Adipocyte (in vitro differentiated cells): ENCODE measurements around the gene WNT3.

Source experiments
- DNase-seq: peaks from one replicate; pipeline ENCODE4 v3.0.0-alpha.2; 2015; ENCODE audit warnings: low read depth
- H3K27me3 ChIP-seq: replicated peaks from 2 replicates; pipeline ENCODE4 v1.7.0; 2013; ENCODE audit warnings: mild to moderate bottlenecking, low read length, moderate library complexity; ENCODE audit not compliant: control insufficient read depth, insufficient read depth
- H3K36me3 ChIP-seq: 2 replicates; pipeline ENCODE4 v1.7.0; 2013; ENCODE audit warnings: low read length, mild to moderate bottlenecking, moderate library complexity; ENCODE audit not compliant: control insufficient read depth, insufficient read depth, severe bottlenecking
- H3K4me1 ChIP-seq: 2 replicates; pipeline ENCODE4 v1.7.0; 2013; ENCODE audit warnings: mild to moderate bottlenecking, low read length, moderate library complexity; ENCODE audit not compliant: control insufficient read depth, insufficient read depth
- H3K4me3 ChIP-seq: 2 replicates; pipeline ENCODE4 v1.7.0; 2013; ENCODE audit warnings: mild to moderate bottlenecking, low read length, moderate library complexity
- H3K9ac ChIP-seq: 2 replicates; pipeline ENCODE4 v1.7.0; 2013; ENCODE audit warnings: mild to moderate bottlenecking, low read length, moderate library complexity
- H3K9me3 ChIP-seq: 2 replicates; pipeline ENCODE4 v1.7.0; 2013; ENCODE audit warnings: mild to moderate bottlenecking, low read length, moderate library complexity; ENCODE audit not compliant: control insufficient read depth

WNT3 gene

GRCh38 chr17:46777943-46778915 is 40.3 kb downstream of the WNT3 start:
- Histone ChIP-seq H3K9ac (no peak overlapping the region), H3K27me3 (peaks cover 10% of the 10 kb centered on the region), H3K4me3 (no peak overlapping the region), H3K36me3 (no peaks in the 10 kb centered on the region), H3K9me3 (no peaks in the 10 kb centered on the region), H3K4me1 (no peaks in the 10 kb centered on the region)
- no peak for DNase-seq

- no peaks in the 10 kb centered on the region for H3K9me3 ChIP-seq
- no peak overlapping the region for H3K9ac ChIP-seq
- no peak overlapping the region for H3K4me3 ChIP-seq
- H3K4me1 ChIP-seq, result no peaks in the 10 kb centered on the region
- no peaks in the 10 kb centered on the region for H3K36me3 ChIP-seq
- peaks cover 7% of the 10 kb centered on the region for H3K27me3 ChIP-seq
- DNase-seq, result no peak
These were observed 42.0 kb downstream of the WNT3 start for GRCh38 chr17:46776298-46777005.

GRCh38 chr17:46774108-46774737 is 44.3 kb downstream of the WNT3 start:
- Histone ChIP-seq H3K9me3 (no peaks in the 10 kb centered on the region), H3K36me3 (no peaks in the 10 kb centered on the region), H3K9ac (no peak overlapping the region), H3K4me3 (no peak overlapping the region), H3K27me3 (peaks cover 7% of the 10 kb centered on the region), H3K4me1 (peaks cover 6% of the 10 kb centered on the region)
- DNase-seq, result no peak

GRCh38 chr17:46773676-46774075 is 44.8 kb downstream of the WNT3 start:
- H3K9me3 ChIP-seq, result no peaks in the 10 kb centered on the region
- no peak overlapping the region for H3K9ac ChIP-seq
- DNase-seq, result no peak
- H3K27me3 ChIP-seq, result peaks cover 7% of the 10 kb centered on the region
- no peak overlapping the region for H3K4me3 ChIP-seq
- no peaks in the 10 kb centered on the region for H3K36me3 ChIP-seq
- peaks cover 6% of the 10 kb centered on the region for H3K4me1 ChIP-seq

- Histone ChIP-seq H3K9ac (no peak overlapping the region), H3K9me3 (no peaks in the 10 kb centered on the region), H3K36me3 (no peaks in the 10 kb centered on the region), H3K4me3 (no peak overlapping the region), H3K27me3 (peaks cover 7% of the 10 kb centered on the region), H3K4me1 (peaks cover 6% of the 10 kb centered on the region)
- no peak for DNase-seq
These were observed 45.3 kb downstream of the WNT3 start for GRCh38 chr17:46773221-46773605.

GRCh38 chr17:46772475-46773220 is 45.8 kb downstream of the WNT3 start:
- peaks cover 5% of the 10 kb centered on the region for H3K27me3 ChIP-seq
- peak overlapping the region; percentile 68 for H3K4me3 ChIP-seq
- H3K9me3 ChIP-seq, result no peaks in the 10 kb centered on the region
- DNase-seq, result no peak
- no peaks in the 10 kb centered on the region for H3K36me3 ChIP-seq
- H3K9ac ChIP-seq, result no peak overlapping the region
- peaks cover 6% of the 10 kb centered on the region for H3K4me1 ChIP-seq

GRCh38 chr17:46771561-46772474 is 46.7 kb downstream of the WNT3 start:
- peak; percentile 69 for DNase-seq
- Histone ChIP-seq H3K27me3 (no peaks in the 10 kb centered on the region), H3K9me3 (no peaks in the 10 kb centered on the region), H3K9ac (no peak overlapping the region), H3K36me3 (no peaks in the 10 kb centered on the region), H3K4me1 (peaks cover 6% of the 10 kb centered on the region), H3K4me3 (peak overlapping the region; percentile 68)

- peak; percentile 79 for DNase-seq
These were observed 47.5 kb downstream of the WNT3 start for GRCh38 chr17:46770818-46771560.

GRCh38 chr17:46770439-46770817 is 48.1 kb downstream of the WNT3 start:
- no peaks in the 10 kb centered on the region for H3K36me3 ChIP-seq
- H3K9ac ChIP-seq, result no peak overlapping the region
- H3K4me1 ChIP-seq, result peaks cover 6% of the 10 kb centered on the region
- no peak overlapping the region for H3K4me3 ChIP-seq
- no peaks in the 10 kb centered on the region for H3K9me3 ChIP-seq
- no peak for DNase-seq
- no peaks in the 10 kb centered on the region for H3K27me3 ChIP-seq

More at GRCh38 chr17:46770818-46771560, 47.5 kb downstream of the WNT3 start:
- Histone ChIP-seq H3K4me3 (peak overlapping the region; percentile 58), H3K4me1 (peaks cover 6% of the 10 kb centered on the region), H3K9me3 (no peaks in the 10 kb centered on the region), H3K36me3 (no peaks in the 10 kb centered on the region), H3K9ac (peak overlapping the region; percentile 51), H3K27me3 (no peaks in the 10 kb centered on the region)
